ENCODE measurements around the gene HES6. TPM values are rescaled to one million over a fixed set of nuclear protein-coding genes. Genes with fewer than 3 reads are reported as not detected.

Gene HES6
- total RNA-seq (1 to 10 TPM in 1 of 2 donors, under 1 TPM in 1; 0.47 to 1.3 TPM), total RNA-seq (0.75 to 1.6 reads per million in 2 donors)

- peaks cover 21% of the 10 kb centered on the region for H3K4me1 Mint-ChIP-seq
These were observed at the start of gene HES6 for GRCh38 chr2:238239863-238240756. Gene HES6 (minus strand): TSS chr2:238240038. CDS start chr2:238239905, 133 bp downstream.

GRCh38 chr2:238289574-238289973 is 49.7 kb upstream of the HES6 start:
- ATAC-seq (no peak), DNase-seq (no peak)
- no peaks in the 10 kb centered on the region for H3K9me3 ChIP-seq (ENCODE audit: control insufficient read depth, low read length, poor library complexity, severe bottlenecking)
- Mint-ChIP-seq H3K4me1 (peaks cover 29% of the 10 kb centered on the region), H3K36me3 (ENCODE audit: low read depth) (peaks cover 2% of the 10 kb centered on the region), H3K27ac (peak overlapping the region; percentile 95), H3K4me3 (peak overlapping the region; percentile 97), H3K27me3 (peaks cover 5% of the 10 kb centered on the region)

More at GRCh38 chr2:238239863-238240756, at the start of gene HES6:
- Mint-ChIP-seq H3K27ac (peak within 1 kb of the TSS; percentile 32), H3K36me3 (ENCODE audit: low read depth) (peaks cover 6% of the 10 kb centered on the region), H3K27me3 (peaks cover 14% of the 10 kb centered on the region), H3K4me3 (peak within 1 kb of the TSS; percentile 93)
- H3K9me3 ChIP-seq (ENCODE audit: control insufficient read depth, low read length, poor library complexity, severe bottlenecking): no peaks in the 10 kb centered on the region
- ATAC-seq: peak; percentile 88
- peak; percentile 51 to 71 (median 69) for DNase-seq

GRCh38 chr2:238288650-238289573 is 49.1 kb upstream of the HES6 start:
- ATAC-seq (peak; percentile 92), DNase-seq (peak; percentile 96)
- H3K27me3 Mint-ChIP-seq: no peaks in the 10 kb centered on the region
- H3K36me3 Mint-ChIP-seq (ENCODE audit: low read depth): peaks cover 2% of the 10 kb centered on the region
- peak overlapping the region; percentile 97 for H3K4me3 Mint-ChIP-seq
- H3K4me1 Mint-ChIP-seq: peaks cover 29% of the 10 kb centered on the region
- no peaks in the 10 kb centered on the region for H3K9me3 ChIP-seq (ENCODE audit: control insufficient read depth, low read length, poor library complexity, severe bottlenecking)
- peak overlapping the region; percentile 95 for H3K27ac Mint-ChIP-seq

GRCh38 chr2:238287737-238288649 is 48.2 kb upstream of the HES6 start, which contains the start of gene PER2:
Gene PER2 (minus strand): TSS chr2:238288610. CDS start chr2:238277936, 10,674 bp downstream.
- H3K9me3 ChIP-seq (ENCODE audit: control insufficient read depth, low read length, poor library complexity, severe bottlenecking): no peaks in the 10 kb centered on the region
- ATAC-seq (peak; percentile 16), DNase-seq (peak in 1 of 3 donors; percentile 24)
- Mint-ChIP-seq H3K27ac (peak within 1 kb of the TSS; percentile 95), H3K4me3 (peak within 1 kb of the TSS; percentile 97), H3K27me3 (no peaks in the 10 kb centered on the region), H3K36me3 (ENCODE audit: low read depth) (peaks cover 2% of the 10 kb centered on the region), H3K4me1 (peaks cover 33% of the 10 kb centered on the region)

GRCh38 chr2:238286987-238287736 is 47.3 kb upstream of the HES6 start:
- ATAC-seq (no peak), DNase-seq (no peak)
- Mint-ChIP-seq H3K36me3 (ENCODE audit: low read depth) (peaks cover 2% of the 10 kb centered on the region), H3K4me3 (peak overlapping the region; percentile 97), H3K4me1 (peaks cover 38% of the 10 kb centered on the region), H3K27me3 (no peaks in the 10 kb centered on the region), H3K27ac (peak overlapping the region; percentile 95)
- no peaks in the 10 kb centered on the region for H3K9me3 ChIP-seq (ENCODE audit: control insufficient read depth, low read length, poor library complexity, severe bottlenecking)

- Mint-ChIP-seq H3K36me3 (ENCODE audit: low read depth) (peaks cover 2% of the 10 kb centered on the region), H3K27ac (no peak overlapping the region), H3K4me1 (peaks cover 39% of the 10 kb centered on the region), H3K4me3 (peak overlapping the region; percentile 97), H3K27me3 (no peaks in the 10 kb centered on the region)
- DNase-seq (no peak), ATAC-seq (no peak)
- no peaks in the 10 kb centered on the region for H3K9me3 ChIP-seq (ENCODE audit: control insufficient read depth, low read length, poor library complexity, severe bottlenecking)
These were observed 46.7 kb upstream of the HES6 start for GRCh38 chr2:238286551-238286950.

- Mint-ChIP-seq H3K36me3 (ENCODE audit: low read depth) (peaks cover 2% of the 10 kb centered on the region), H3K4me1 (peaks cover 39% of the 10 kb centered on the region), H3K27me3 (no peaks in the 10 kb centered on the region), H3K4me3 (peak overlapping the region; percentile 97), H3K27ac (no peak overlapping the region)
- H3K9me3 ChIP-seq (ENCODE audit: control insufficient read depth, low read length, poor library complexity, severe bottlenecking): no peaks in the 10 kb centered on the region
- DNase-seq (no peak), ATAC-seq (no peak)
These were observed 46.3 kb upstream of the HES6 start for GRCh38 chr2:238286095-238286494.

GRCh38 chr2:238285653-238286082 is 45.8 kb upstream of the HES6 start:
- ATAC-seq (no peak), DNase-seq (no peak)
- Mint-ChIP-seq H3K4me1 (peaks cover 40% of the 10 kb centered on the region), H3K4me3 (no peak overlapping the region), H3K27ac (no peak overlapping the region), H3K36me3 (ENCODE audit: low read depth) (peaks cover 2% of the 10 kb centered on the region), H3K27me3 (no peaks in the 10 kb centered on the region)
- no peaks in the 10 kb centered on the region for H3K9me3 ChIP-seq (ENCODE audit: control insufficient read depth, low read length, poor library complexity, severe bottlenecking)

GRCh38 chr2:238284802-238285515 is 45.1 kb upstream of the HES6 start:
- ATAC-seq: no peak
- Mint-ChIP-seq H3K4me1 (peaks cover 41% of the 10 kb centered on the region), H3K4me3 (no peak overlapping the region), H3K27me3 (no peaks in the 10 kb centered on the region), H3K27ac (no peak overlapping the region), H3K36me3 (ENCODE audit: low read depth) (peaks cover 2% of the 10 kb centered on the region)
- DNase-seq: no peak
- no peaks in the 10 kb centered on the region for H3K9me3 ChIP-seq (ENCODE audit: control insufficient read depth, low read length, poor library complexity, severe bottlenecking)

GRCh38 chr2:238282861-238283738 is 43.3 kb upstream of the HES6 start:
- no peaks in the 10 kb centered on the region for H3K36me3 Mint-ChIP-seq (ENCODE audit: low read depth)
- peak overlapping the region; percentile 27 for H3K27ac Mint-ChIP-seq
- no peaks in the 10 kb centered on the region for H3K27me3 Mint-ChIP-seq
- no peaks in the 10 kb centered on the region for H3K9me3 ChIP-seq (ENCODE audit: control insufficient read depth, low read length, poor library complexity, severe bottlenecking)
- H3K4me3 Mint-ChIP-seq: no peak overlapping the region
- H3K4me1 Mint-ChIP-seq: peaks cover 40% of the 10 kb centered on the region
- DNase-seq: no peak
- no peak for ATAC-seq

All from T-helper 17 cell (primary cell).